HG03469 (cell line): ENCODE measurements around the gene TSSK2.
"Not testable (repeated sequence)": the region's sequence is repeated elsewhere in the genome, so short reads cannot be mapped to it uniquely, and the experiment has no call there.

Experiments used
- ATAC-seq: cut with Tn5 transposase; IDR thresholded peaks from one replicate; pipeline ENCODE4 v1.9.1; 2021; ENCODE audit warnings: mild to moderate bottlenecking, moderate library complexity, moderate number of reproducible peaks; ENCODE audit not compliant: unreplicated experiment

The TSSK2 gene

DNA sequence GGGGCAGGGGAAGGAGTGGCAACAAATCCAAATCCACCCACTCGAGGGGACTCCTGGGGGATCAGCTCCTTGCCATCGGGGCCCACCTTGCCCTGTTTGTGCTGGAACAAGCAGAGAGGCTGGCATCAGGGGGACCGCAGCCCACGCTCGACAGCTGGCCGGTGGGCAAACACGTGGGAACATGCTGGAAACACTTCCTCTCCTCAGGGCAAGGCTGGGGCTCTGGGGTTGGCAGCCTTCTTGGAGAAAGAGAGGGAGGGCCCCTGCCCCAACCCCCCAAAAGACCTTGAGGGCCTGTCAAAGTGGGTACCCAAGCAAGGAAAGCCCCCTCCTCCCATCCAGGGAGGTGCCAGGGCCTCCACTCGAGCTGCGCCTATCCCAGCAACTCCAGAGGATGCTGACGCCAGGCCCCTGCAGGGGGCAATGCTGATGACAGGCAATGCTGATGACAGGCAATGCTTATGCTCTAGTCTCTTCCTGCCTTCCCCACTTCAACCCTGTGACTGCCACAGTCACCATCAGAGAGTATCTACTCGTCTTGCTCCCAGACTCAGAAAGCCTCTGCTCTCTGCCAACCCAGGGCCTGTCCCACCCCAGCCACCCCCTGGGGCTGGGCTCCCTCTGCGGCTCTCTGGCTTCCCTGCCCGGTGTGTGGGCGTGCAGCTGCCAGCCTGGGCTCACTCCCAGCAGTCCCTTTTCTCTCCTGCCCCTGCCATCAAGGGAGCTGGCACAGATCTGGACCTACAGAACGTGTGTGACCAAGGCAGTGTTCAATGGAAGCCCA lies 7.3 kb downstream of the TSSK2 start:
- no peak for ATAC-seq

DNA sequence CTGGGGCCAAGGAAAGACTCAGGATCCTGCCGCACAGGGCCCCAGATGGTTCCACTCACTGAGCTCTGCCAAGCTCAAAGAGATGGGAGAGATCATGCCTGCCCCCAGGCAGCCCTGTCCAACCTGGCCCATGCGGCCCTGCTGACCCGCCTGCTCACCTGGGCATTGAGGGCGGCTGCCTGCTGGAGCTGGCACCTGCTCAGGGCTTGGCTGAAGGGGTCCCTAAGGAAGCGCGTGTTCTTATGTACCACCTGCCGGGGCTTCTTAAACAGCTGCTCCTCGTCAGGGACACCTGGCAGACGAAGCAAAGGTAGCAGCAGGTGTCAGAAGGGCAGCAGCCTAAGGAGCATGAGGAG lies 7.9 kb downstream of the TSSK2 start:
- no peak for ATAC-seq

DNA sequence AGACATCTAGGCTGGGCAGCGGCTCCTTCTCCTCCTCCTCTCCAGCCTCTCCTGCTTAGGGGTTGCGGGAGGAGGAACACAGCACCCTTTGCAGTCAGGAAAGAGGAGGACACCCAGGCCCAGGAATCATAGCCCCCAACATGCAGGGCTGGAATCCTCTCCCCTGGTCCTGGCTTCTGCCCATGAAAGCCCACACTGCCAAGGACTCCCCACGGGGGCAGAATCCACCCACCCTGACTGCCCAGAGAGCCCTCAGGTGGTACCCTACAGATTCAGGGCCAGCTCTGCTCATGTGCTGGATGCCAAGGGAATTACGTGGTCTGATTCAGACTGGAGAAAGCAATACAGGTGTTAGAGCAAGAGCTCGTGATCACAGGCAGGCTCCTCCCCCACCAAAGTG lies 8.9 kb downstream of the TSSK2 start:
- no peak for ATAC-seq

DNA sequence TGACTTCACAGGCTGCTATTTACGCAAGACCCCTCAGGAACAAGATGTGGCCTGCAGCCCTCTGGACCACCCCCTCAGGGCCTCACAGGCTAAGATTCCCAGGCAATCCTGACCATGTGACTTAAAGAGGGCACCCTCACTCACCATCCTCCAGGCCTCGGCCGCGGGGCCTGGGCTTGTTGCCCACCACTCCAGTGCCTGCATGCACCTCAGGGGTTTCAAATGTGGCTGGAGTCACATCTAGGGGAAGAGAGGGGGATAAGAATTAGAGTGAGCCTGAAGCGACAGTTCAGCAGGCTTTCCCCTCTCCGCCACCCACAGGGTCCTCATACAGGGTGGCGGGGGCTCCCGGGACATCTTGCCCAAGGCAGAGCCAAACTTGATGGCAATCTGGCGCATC lies 11.3 kb downstream of the TSSK2 start:
- no peak for ATAC-seq

DNA sequence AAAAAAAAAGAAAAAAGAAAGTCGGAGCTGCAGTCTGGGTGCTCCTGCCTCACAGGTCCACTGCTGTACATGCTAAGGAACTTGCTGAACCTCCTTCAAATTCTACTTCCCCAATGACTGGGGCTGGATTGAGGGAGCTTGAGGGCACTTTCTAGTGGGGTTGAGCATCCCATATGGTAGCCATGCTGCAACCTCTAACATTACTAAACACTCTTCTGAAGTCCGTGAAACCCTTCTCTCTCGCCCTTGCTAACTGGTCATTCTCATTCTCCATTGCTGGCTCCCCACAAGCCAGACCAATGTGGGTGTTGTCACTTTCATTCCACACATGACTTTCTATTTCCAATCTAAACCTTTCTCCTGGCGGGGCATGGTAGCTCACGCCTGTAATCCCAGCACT lies 12.1 kb downstream of the TSSK2 start:
- no peak for ATAC-seq

DNA sequence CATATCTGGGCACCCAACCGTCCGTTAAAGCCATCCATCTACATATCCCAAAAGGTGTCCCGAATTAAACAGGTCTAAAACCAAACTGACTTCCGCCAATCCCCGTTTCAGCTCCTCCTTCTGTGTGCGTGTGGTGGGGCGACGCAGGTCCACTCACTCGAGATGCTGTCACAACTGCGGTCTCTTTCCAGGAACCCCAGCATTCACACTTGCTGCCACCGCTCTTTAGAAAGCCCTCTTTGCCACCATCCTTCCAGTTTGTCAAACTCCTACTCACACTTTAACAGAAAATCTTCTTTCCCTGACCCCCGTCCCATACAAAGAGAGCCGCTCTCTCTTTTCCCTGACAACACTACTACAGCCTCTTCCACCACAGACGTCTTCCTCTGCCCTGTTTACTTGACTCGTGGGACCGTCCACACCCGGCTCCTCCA lies 12.9 kb downstream of the TSSK2 start:
- ATAC-seq = no peak

DNA sequence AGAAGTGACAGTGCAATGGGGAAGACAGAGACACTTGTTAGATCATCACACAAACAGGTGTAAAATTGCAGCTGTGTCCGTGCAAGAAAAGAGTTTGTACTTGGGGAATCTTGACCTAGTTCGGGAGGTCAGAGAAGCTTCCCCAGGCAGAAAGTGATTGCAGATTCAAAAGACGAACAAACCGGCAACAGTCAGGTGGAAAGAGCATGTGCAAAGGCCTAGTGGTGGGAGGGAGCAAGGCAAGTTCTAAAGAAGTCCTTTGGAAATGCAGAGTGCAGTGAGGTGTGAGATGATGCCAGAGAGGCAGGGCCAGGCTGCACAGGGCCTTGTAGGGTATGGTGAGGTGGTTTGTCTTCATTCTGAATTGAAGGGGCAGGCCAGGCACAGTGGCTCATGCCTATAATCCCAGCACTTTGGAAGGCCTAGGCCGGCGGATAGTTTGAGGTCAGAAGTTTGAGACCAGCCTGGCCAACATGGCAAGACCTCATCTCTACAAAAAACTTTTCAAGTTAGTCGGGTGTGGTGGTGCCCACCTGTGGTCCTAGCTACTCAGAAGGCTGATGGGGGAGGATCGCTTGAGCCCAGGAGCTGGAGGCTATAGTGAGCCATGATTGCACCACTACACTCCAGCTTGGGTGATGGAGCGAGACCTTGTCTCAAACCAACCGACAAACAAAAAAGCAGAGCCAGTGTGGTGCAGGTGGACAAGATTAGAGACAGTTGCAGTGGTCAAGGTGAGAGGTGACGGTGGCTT lies 15.3 kb downstream of the TSSK2 start:
- no peak for ATAC-seq

DNA sequence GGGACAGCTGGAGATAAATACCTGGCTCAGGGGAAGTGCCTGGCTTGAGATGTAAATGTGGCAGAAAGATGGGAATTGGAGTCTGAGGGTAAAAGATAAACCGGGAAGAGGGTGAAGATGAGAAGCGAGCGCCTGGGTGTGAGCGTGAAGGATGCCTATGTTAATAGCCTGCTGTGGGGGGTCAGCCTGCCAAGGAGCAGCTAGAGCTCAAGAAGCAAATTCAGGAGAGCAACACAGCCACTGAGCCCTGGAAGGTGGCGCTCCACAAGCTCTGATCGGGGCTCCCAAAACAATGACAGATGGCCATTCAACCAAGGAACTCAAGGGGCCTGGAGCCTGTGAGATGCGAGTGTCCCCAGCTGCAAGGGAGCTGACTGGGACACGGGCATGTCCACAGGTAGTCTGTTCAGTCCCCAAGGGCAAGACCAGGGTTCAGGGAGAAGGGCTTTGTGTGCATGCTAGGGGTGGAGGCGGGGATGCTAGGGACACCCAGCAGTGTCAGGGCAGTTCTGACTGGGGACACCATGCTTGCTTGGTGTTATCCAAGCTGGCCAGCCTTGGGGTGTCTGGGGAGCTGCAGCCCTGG lies 16.2 kb downstream of the TSSK2 start:
- ATAC-seq = no peak

DNA sequence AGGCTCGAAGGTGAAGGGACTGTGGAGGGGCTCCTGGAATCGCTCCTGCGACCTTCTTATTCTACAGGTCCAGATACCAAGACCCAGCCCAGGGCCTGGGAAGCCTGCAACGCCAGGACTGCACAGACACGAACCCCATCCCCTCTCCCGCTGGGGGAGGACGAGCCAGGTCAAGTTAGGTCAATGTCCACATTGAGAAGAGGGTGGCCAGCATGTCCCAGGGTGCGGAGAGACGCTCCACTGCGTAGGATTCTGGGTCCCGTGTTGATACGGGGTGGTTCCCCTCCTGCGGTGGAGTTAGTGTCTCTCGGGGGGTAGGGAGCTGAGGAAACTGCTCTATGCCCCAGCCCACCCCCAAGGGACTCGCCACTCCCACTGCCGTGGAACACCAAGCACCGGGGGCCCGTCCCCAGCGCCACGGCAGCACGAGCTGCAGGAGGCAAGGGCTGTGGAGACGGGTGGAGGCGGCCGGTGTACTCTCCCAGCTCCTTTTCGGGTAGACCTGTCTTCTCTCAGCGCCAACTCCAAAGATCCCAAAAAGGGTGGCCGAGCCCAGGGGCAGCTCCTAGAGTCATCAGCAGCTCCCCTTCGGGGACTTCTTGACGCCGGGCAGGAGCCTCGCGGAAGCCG lies 17.4 kb downstream of the TSSK2 start:
- ATAC-seq = no peak

DNA sequence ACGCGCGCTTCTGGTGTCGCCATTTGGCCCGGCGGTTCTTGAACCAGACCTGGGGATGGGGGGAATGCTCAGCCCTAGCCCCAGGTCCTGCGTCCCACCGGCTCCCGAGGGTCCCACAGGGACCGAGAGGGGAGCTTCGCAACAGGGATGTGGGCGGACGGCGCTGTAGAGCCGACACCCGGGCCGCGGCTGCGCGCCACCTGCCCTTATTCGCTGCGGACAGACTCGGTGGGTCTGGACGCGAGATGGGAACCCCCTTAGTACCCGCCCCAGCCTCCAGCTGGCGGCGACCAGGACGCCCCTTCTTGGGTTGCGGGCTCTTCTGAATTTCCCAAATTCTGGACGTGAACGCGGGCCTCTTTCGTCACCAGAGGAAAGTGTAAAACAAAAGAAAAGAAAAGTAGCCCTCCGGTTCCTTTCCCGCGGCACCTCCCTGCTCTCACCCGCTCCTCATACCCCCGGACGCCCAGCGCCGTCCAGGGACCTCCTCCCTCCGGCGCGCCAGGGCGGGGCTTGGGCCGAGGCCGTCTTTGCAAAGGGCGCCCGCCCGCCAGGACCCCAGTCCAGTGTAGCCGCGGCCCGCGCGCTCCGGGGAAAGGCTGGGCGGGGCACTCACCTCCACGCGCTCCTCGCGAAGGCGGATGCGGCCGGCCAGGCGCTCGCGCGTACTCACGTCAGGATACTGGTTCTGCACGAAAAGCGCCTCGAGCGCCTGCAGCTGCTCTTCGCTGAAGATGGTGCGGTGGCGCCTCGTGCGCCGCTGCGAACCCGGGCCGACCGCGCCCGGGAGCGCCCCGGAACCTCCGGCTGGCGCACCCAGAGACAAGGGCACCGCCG lies 18.2 kb downstream of the TSSK2 start:
- no peak for ATAC-seq

DNA sequence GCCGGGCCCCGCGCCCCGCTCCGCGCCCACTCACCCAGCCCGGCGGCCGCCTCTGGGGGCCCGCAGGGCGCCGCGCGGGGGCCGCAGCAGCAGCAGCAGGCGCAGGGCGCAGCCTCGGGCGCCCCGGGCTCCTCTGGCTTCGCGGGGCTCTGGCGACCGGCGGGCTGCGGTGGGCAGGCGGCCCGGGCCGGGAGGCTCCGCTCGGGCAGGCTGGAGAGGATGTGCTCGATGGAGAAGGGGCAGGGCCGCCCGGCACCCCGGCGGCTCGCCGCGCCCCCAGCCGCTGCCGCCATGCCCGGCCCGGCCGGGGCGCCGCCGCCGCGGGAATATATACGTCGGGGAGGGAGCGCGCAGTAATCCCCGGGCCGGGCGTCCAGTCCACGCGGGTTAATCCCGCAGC lies 18.9 kb downstream of the TSSK2 start, which contains the start of gene GSC2:
Gene GSC2, minus strand, starts transcription at position 302 of the 400 bp plus-strand sequence. Its CDS starts 9 bp downstream, at position 293.
- no peak for ATAC-seq

DNA sequence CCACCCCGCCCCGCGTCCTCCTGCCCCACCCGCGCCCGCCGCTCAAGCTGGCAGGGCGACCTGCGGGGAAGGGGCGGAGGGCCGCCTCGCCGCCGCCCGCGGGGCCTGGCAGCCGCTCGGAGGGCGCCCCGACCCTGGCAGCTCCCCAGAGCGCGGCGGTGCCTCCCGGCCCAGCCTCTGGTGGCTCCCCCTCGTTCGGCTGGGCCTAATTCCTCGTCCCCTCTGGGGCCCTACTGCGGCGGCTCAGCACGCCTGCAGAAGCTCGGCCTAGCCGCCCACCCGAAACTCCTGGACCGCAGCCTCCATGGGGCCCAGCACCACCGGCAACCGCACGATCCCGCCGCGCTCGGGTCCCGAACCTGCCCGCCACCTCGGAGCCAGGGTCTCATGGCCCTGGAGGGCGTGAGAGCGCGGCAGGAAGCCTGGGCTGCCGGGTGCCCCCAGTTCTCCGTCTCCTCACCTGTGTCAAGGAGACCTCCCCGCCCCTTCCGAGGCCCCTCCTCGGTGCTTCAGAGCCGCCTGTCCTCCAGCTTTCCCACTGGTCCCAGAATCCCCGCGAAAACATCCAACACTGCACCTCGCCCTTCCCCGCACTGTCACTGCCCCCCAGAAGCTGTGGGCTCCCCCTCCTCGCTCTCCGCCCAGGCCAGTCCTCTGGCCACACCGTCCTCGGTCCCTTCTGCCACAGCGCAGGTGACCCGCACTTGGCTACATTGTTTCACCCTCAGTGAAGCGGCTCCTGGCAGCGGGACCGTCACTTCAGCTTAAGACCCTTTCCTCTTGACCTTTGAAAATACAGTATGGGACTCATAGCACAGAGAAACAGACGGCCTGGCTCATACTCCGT lies 19.6 kb downstream of the TSSK2 start:
- ATAC-seq = no peak

DNA sequence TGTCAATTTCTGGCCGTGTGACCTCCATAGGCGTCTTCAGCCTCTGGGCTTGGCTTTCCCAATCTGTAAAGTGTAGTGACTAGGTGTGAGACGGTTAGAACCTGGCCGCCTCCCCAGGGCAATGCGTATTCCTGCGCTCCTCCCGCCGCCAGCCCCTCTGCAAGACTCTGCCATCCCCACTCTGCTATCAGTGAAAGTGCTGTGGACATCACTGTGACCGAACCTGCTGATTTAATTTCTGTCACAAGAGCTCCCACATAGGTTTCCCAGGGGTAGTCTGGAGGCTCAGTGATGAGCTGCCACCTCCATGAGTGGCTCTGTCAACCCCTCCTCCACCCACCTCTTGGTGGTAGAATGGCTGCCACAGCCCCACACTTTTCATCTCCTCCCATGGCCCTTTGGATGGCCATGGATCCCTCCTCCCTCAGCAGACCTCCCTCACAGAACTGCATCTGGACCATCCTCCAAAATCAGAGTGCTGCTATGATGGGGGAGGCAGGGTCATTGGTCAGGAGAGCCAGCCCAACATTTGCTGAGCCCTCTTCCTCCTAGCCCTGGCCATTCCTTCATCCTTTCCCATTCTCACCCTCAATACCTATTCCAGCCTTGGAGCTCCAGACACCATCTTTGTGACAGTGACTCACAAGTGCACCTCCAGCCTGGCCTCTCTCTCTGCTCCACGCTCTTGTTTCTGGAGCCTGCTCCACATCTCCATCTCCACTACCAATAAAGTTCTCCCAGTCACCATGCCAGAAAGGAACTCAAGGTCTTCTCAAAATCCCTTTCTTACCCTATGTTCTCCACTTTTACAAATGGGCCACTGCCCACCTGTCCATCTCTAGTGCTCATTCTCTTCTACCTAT lies 20.5 kb downstream of the TSSK2 start:
- ATAC-seq = no peak

DNA sequence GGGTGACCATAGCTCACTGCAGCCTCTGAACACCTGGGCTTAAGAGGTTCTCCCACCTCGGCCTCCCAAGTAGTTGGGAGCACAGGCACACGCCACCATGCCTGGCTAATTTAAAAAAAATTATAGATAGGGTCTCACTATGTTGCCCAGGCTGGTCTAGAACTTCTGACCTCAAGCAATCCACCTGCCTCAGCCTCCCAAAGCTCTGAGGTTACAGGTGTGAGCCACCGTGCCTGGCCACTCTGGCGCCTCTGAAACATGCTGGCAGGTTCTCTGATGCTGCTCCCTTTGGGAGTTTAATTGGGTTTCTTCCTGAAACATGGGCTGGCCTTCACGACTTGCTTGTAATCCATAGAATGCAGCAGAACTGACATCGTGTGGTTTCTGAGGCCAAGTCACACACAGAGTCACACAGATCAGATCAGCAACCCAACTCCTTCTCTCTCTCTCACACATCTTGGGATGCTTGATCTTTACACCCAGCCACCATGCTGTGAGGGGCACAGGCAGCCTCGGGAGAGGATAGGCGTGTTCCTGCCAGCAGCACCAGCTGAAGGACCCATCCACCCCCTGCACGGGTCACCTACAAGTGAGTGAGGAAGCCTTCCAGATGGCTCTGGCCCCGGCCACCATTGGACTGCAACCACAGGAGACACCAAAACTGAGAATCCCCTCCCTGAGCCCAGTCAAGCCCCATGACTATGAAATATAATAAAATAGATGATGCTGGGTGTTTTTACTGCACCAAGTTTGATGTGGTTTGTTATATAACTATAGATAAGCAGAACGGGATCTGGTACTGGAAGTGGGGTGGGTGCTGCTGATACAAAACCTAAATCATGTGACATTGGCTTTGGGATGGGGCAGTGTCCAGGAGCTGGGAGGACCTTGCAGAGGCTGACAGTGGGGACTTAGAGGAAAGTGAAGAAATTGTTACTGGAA lies 22.1 kb downstream of the TSSK2 start:
- ATAC-seq = no peak

DNA sequence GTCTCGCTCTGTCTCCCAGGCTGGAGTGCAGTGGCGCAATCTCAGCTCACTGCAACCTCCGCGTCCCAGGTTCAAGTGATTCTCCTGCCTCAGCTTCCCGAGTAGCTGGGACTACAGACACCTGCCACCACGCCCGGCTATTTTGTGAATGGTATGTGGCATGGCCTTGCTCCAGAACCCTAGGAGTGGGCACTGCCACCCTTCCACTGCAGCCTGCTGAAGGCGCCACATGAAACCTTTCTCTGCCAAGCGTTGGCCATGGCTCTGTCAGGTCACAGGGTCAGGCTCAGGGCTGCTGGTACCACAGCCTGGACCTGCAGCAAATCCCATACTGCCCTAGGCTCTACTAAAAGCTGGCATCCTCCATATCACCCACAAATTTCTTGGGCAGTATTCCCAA lies 25.0 kb downstream of the TSSK2 start:
- ATAC-seq = not testable (repeated sequence)

DNA sequence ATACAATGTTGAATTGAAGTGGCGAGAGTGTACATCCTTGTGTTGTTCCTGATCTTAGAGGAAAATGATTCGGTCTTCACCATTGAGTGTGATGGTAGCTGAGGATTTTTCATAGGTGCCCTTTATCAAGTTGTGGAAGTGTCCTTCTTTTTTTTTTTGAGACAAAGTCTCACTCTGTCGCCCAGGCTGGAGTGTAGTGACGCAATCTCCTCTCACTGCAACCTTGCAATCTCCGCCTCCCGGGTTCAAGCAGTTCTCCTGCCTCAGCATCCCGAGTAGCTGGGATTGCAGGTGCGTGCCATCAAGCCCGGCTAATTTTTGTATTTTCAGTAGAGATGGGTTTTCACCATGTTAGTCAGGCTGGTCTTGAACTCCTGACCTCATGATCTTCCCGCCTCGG lies 27.5 kb downstream of the TSSK2 start:
- ATAC-seq = not testable (repeated sequence)

DNA sequence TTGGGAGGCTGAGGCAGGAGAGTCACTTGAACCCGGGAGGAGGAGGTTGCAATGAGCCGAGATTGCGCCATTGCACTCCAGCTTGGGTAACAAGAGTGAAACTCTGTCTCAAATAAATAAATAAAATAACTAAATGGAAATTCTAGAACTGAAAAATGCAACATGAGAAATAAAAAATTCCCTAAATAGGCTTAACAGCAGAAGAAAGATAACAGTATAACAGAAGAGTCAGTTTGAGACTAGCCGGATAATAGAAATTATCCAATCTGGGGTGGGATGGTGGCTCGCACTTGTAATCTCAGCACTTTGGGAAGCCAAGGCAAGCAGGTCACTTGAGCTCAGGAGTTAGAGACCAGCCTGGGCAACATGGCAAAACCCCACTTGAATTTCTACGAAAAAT lies 33.3 kb downstream of the TSSK2 start:
- ATAC-seq = no peak

DNA sequence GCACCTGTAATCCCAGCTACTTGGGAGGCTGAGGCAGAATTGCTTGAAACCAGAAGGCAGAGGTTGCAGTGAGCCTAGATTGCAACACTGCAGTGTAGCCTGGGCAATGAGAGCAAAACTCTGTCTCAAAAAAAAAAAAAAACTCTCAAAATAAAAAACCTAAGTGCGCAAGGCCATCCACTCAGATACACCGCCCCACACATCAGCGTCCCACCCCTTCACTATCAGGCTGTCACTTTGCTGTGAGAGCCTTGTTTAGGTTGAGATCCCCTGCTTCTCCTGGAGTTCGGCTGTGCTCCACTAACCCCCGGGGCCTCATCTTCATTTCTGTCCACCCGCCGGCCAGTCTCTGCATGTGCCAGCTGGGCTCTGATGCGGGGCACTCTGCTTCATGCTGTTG lies 35.3 kb downstream of the TSSK2 start:
- ATAC-seq = no peak
